ENCODE data around the gene PLA2G2E. TPM values are rescaled to one million over a fixed set of nuclear protein-coding genes. Genes with fewer than 3 reads are reported as not detected.

PLA2G2E gene
- total RNA-seq, 1 donor from 2014 or later, result not detected

GRCh38 chr1:19942657-19943056 lies 19.2 kb upstream of the PLA2G2E start:
- H3K36me3 ChIP-seq, result no peaks in the 10 kb centered on the region
- TF ChIP-seq POLR2A (IDR thresholded peaks at IDR 0.05) (no peak), POLR2AphosphoS5 (IDR thresholded peaks at IDR 0.05; ENCODE audit: insufficient read depth in 1 of 2, low read depth in 1 of 2) (no peak)
- TF ChIP-seq, protein P1, sequence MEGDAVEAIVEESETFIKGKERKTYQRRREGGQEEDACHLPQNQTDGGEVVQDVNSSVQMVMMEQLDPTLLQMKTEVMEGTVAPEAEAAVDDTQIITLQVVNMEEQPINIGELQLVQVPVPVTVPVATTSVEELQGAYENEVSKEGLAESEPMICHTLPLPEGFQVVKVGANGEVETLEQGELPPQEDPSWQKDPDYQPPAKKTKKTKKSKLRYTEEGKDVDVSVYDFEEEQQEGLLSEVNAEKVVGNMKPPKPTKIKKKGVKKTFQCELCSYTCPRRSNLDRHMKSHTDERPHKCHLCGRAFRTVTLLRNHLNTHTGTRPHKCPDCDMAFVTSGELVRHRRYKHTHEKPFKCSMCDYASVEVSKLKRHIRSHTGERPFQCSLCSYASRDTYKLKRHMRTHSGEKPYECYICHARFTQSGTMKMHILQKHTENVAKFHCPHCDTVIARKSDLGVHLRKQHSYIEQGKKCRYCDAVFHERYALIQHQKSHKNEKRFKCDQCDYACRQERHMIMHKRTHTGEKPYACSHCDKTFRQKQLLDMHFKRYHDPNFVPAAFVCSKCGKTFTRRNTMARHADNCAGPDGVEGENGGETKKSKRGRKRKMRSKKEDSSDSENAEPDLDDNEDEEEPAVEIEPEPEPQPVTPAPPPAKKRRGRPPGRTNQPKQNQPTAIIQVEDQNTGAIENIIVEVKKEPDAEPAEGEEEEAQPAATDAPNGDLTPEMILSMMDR (IDR thresholded peaks at IDR 0.05), result no peak

DNA sequence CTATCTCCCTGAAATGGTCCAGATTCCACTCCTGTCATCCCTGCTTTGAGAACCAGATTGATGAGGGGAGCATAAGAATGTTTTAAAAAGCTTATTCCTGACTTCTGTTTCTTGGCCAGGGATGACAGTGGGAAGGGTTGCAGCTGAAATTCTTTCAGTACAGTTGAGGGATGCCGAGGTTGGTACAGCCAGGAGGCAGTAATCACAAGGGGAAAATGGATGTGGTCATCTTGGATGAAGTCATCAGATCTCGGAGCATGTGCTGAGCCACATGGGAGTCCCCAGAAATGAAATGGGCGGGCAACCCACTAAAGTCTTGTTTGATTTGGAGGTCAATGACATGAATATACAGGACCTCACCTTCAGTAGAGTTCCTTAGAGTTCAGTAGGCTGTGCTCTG lies 18.7 kb upstream of the PLA2G2E start:
- no peaks in the 10 kb centered on the region for H3K9me3 ChIP-seq
- H3K4me1 ChIP-seq, result no peaks in the 10 kb centered on the region
- DNase-seq (ENCODE audit: extremely low spot score in 2 of 2), result no peak
- no peaks in the 10 kb centered on the region for H3K27me3 ChIP-seq
- no peaks in the 10 kb centered on the region for H3K36me3 ChIP-seq
- intact Hi-C loops (cut with DNase I), result no loop called here
- H3K27ac ChIP-seq, result no peak overlapping the region
- TF ChIP-seq, protein P1 (IDR thresholded peaks at IDR 0.05), result no peak
- no peak for TF ChIP-seq POLR2A (IDR thresholded peaks at IDR 0.05)
- no peak for TF ChIP-seq POLR2AphosphoS5 (IDR thresholded peaks at IDR 0.05; ENCODE audit: insufficient read depth in 1 of 2, low read depth in 1 of 2)
- H3K4me3 ChIP-seq, result no peak overlapping the region

More at GRCh38 chr1:19942657-19943056, 19.2 kb upstream of the PLA2G2E start:
- no peaks in the 10 kb centered on the region for H3K4me1 ChIP-seq
- H3K27me3 ChIP-seq, result no peaks in the 10 kb centered on the region
- no peak for DNase-seq (ENCODE audit: extremely low spot score in 2 of 2)
- no peak overlapping the region for H3K27ac ChIP-seq
- no peaks in the 10 kb centered on the region for H3K9me3 ChIP-seq
- H3K4me3 ChIP-seq, result no peak overlapping the region
- intact Hi-C loops (cut with DNase I), result no loop called here

DNA sequence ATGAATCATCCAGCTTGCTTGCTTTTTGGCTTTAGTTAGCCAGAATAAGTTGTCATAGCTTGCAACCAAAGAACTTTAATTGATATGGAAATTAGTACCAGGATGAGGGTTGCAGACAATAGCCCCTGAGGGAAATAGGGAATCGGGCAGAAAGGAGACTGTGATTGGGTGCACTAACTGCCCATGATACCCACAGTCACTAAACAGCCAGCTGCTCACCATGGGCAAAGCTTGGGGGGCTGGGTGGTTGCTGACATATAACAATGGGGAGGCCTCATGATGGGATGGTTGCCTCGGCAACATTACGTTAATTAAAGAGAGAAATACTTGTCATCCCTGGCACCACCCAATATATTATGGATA lies 17.8 kb upstream of the PLA2G2E start:
- Histone ChIP-seq H3K4me1 (no peaks in the 10 kb centered on the region), H3K27ac (no peak overlapping the region), H3K4me3 (no peak overlapping the region), H3K36me3 (no peaks in the 10 kb centered on the region), H3K27me3 (no peaks in the 10 kb centered on the region), H3K9me3 (no peaks in the 10 kb centered on the region)
- no peak for TF ChIP-seq POLR2AphosphoS5 (IDR thresholded peaks at IDR 0.05; ENCODE audit: insufficient read depth in 1 of 2, low read depth in 1 of 2)
- TF ChIP-seq, protein P1 (IDR thresholded peaks at IDR 0.05), result no peak
- TF ChIP-seq POLR2A (IDR thresholded peaks at IDR 0.05), result no peak
- DNase-seq (ENCODE audit: extremely low spot score in 2 of 2), result no peak
- intact Hi-C loops (cut with DNase I), result no loop called here

GRCh38 chr1:19940486-19941205 lies 17.2 kb upstream of the PLA2G2E start:
- Histone ChIP-seq H3K4me1 (no peaks in the 10 kb centered on the region), H3K9me3 (no peaks in the 10 kb centered on the region), H3K36me3 (no peaks in the 10 kb centered on the region), H3K27ac (no peak overlapping the region), H3K4me3 (no peak overlapping the region), H3K27me3 (no peaks in the 10 kb centered on the region)
- intact Hi-C loops (cut with DNase I), result no loop called here
- TF ChIP-seq POLR2AphosphoS5 (IDR thresholded peaks at IDR 0.05; ENCODE audit: insufficient read depth in 1 of 2, low read depth in 1 of 2) (no peak), POLR2A (IDR thresholded peaks at IDR 0.05) (no peak)
- TF ChIP-seq, protein P1 (IDR thresholded peaks at IDR 0.05), result no peak
- DNase-seq (ENCODE audit: extremely low spot score in 2 of 2), result no peak

- no peaks in the 10 kb centered on the region for H3K36me3 ChIP-seq
- H3K4me1 ChIP-seq, result no peaks in the 10 kb centered on the region
- intact Hi-C loops (cut with DNase I), result no loop called here
- no peak for DNase-seq (ENCODE audit: extremely low spot score in 2 of 2)
- H3K27ac ChIP-seq, result no peak overlapping the region
- no peak overlapping the region for H3K4me3 ChIP-seq
- no peaks in the 10 kb centered on the region for H3K9me3 ChIP-seq
- no peaks in the 10 kb centered on the region for H3K27me3 ChIP-seq
- TF ChIP-seq, protein P1 (IDR thresholded peaks at IDR 0.05), result no peak
- TF ChIP-seq POLR2AphosphoS5 (IDR thresholded peaks at IDR 0.05; ENCODE audit: insufficient read depth in 1 of 2, low read depth in 1 of 2), result no peak
- TF ChIP-seq POLR2A (IDR thresholded peaks at IDR 0.05), result no peak
Measured at GRCh38 chr1:19938472-19938871, 15.1 kb upstream of the PLA2G2E start.
